Epithelial cell of esophagus (primary cell): Measurements from ENCODE around the gene CCBE1.
"Not testable (repeated sequence)": the region's sequence is repeated elsewhere in the genome, so short reads cannot be mapped to it uniquely, and the experiment has no call there.

Source experiments
- DNase-seq: peaks from one replicate; pipeline ENCODE4 v3.0.0; 2010; ENCODE audit warnings: low read depth
- H3K4me3 ChIP-seq: 2 replicates; pipeline ENCODE4 v1.5.1; 2011; ENCODE audit warnings: mild to moderate bottlenecking, low read length, control low read depth
- TF ChIP-seq, protein P1 (sequence below): IDR thresholded peaks from 2 replicates; pipeline ENCODE4 v1.5.1; 2011; ENCODE audit warnings: low read depth, mild to moderate bottlenecking, low read length, control low read depth, inconsistent platforms; ENCODE audit not compliant: insufficient read depth; ENCODE audit errors: missing control alignments

CCBE1 gene

DNA sequence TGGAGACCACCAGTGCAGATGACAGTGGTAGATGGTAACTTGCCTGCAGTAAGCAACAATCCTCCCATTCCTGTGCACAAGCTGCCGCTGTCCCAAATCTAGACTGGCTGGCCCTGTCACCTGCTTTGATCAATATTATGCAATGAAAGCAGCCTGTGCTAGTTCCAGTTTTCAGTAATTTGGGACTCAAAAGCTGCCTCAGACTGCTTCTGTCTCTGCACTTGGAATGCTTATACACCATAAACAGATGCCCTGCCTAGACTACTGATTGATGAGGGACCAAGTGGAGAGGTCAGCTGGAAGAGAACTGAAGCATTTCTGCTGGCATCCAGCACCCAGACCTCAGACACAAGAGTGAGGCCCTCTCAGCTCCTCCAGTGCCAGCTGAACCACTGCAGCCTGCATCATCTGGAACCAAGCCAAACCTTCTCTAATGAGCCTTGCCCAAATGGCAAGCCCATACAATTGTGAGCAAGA is 24.9 kb downstream of the CCBE1 start:
- TF ChIP-seq, protein P1, sequence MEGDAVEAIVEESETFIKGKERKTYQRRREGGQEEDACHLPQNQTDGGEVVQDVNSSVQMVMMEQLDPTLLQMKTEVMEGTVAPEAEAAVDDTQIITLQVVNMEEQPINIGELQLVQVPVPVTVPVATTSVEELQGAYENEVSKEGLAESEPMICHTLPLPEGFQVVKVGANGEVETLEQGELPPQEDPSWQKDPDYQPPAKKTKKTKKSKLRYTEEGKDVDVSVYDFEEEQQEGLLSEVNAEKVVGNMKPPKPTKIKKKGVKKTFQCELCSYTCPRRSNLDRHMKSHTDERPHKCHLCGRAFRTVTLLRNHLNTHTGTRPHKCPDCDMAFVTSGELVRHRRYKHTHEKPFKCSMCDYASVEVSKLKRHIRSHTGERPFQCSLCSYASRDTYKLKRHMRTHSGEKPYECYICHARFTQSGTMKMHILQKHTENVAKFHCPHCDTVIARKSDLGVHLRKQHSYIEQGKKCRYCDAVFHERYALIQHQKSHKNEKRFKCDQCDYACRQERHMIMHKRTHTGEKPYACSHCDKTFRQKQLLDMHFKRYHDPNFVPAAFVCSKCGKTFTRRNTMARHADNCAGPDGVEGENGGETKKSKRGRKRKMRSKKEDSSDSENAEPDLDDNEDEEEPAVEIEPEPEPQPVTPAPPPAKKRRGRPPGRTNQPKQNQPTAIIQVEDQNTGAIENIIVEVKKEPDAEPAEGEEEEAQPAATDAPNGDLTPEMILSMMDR = no peak

DNA sequence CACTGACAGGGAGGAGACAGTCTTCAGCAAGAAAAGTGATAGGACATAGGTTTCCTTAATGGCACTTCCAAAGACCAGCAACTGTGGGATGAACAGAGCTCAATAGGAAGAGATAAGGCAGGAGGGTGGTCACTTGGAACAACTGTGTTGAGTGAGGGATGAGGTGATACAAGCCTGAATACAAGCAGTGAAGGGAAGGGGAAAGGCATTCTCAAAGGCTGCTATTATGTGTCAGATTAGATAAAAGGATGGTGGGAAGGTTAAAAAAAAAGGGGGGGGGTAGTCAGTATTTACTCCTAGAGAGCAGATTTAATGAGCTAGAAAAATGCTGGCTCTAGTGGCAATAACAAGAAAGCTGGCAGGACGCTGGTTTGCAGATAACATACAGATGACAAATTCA is 25.7 kb downstream of the CCBE1 start:
- no peak overlapping the region for H3K4me3 ChIP-seq
- DNase-seq = no peak
- TF ChIP-seq, protein P1 = no peak

More for the DNA sequence above, 24.9 kb downstream of the CCBE1 start:
- DNase-seq = peak; percentile 70
- H3K4me3 ChIP-seq = no peak overlapping the region

DNA sequence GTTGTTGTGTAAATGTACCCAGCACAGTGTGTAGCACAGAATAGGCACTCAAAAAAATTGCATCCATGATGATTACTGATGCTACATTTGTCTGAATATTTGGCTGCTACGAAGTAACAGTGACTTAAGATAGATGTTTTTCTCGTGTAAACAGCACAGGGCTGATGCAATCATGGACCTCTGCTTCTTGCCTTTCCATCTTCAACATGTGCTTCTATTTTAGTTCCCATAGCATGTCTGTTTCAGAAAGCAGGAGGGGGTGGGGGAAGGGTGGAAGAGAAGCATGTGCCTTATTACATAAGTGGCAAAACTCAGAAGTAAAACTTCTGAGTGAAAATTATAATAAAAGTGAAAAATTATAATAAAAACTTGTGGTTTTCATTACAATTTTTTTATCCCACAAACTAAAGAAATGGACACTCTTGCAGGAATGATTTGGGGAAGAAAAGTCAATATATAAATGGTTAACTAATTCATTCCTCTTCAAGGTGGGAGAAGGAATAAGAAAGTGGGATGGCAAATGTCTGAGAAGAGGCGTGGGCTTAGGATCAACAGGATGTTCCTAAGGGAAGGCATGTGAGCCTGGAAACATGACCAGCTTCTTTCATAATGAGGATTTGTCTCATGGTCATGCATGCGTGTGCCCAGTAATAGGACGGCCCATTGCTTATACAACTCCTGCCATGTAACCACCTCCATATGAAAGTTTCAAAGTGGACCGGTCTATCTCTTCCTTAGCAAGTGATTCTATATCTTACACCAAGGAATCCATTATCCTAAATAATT is 27.2 kb downstream of the CCBE1 start:
- H3K4me3 ChIP-seq = no peak overlapping the region
- TF ChIP-seq, protein P1 = no peak
- no peak for DNase-seq

DNA sequence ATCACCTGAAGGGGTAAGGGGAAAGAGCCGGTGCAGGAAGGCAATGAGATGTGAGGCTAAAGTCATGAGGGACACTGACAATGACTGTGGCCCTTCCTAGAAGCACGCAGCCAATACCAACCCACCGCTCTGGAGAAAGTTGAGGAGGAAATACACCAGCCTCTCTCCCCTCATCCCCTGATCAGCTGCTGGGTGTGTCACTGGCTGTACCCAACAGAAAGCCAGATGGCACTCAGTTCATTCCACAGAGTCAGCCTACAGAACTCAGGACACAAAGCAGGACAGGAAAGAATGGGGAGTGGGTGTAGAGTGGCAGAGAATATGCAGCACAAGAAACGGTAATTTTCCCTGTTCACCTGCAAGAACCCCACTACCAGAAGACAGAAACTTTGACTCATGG is 29.7 kb downstream of the CCBE1 start:
- no peak for DNase-seq
- TF ChIP-seq, protein P1 = no peak

DNA sequence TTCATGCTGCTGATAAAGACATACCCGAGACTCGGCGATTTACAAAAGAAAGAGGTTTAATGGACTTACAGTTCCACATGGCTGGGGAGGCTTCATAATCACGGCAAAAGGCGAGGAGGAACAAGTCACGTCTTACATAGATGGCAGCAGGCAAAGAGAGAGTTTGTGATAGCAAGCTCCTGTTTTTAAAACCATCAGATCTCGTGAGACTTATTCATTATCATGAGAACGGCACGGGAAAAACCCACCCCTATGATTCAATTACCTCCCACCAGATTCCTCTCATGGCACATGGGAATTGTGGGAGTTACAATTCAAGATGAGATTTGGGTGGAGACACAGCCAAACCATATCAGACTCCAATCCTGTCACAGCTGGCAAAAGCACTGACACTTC is 31.2 kb downstream of the CCBE1 start:
- DNase-seq, H3K4me3 ChIP-seq: not testable (repeated sequence)

More for the DNA sequence above, 29.7 kb downstream of the CCBE1 start:
- no peak overlapping the region for H3K4me3 ChIP-seq

DNA sequence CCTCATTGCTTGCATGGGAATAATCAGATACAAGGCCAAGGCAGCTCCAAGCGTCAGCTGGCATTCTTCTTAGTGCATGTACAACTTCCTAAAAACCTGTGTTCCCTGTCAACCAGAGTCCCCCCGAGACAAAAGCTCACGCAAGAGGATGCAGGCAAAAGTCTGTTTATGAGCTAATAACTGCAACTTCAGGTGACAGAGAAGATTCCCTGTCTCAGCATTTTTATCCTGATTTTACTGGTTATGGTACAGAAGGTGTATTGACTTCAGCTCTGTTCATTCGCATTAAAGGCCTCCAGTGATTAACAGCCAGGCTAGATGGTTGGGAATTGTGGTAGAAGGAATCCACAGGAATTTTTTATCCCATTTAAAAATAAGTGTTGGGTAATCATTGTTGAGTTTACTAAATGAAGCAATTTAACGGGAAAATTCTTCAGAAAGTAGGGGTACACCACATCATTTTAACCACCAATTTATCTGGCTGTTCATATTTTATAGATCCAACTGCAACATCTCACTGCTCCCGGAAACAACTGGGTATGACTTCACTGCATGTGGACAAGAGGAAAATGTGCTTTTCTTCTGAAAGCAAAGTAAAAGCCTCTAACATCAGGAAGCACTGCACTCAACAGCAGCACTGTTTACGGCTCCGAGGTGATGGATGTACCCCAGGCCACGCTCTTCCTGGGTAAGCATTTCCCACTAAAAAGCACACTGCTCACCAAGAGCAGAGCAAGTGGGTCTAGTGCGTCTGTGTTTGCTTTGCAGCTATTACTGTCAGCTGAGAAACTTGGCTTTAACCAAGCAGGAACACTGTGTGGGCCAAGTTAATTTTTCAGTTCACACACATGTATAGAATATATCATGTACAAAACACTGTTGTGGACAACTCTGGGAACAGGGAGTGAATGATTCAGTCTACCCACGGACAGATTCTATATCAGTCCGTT is 31.9 kb downstream of the CCBE1 start:
- no peak overlapping the region for H3K4me3 ChIP-seq
- TF ChIP-seq, protein P1 = no peak
- no peak for DNase-seq

DNA sequence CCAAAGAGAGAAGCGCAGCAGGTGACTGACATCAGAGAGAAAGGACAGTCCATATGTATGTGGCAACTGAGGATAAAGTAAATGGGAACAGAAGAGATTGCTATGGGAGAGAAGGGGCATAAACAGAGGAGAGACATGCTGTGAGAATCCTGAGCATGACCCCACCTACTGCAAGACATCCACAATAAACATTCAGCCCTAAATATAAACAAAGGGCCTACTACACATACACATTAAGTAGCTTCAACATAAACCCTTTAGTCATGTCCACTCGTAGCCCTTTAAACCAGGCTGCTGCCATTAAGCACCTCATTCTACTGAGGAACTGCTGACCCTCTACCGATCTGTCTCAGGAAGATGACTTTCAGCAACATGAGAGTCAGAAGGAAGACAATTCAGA is 32.9 kb downstream of the CCBE1 start:
- TF ChIP-seq, protein P1 = no peak
- DNase-seq = no peak
- H3K4me3 ChIP-seq = no peak overlapping the region
